Inflammatory macrophage (primary cell): Measurements from ENCODE around the gene EOMES.

Source experiments
- DNase-seq, 2 donors: peaks; one replicate each; pipeline ENCODE4 v3.0.0-alpha.2; 2020 to 2022

Gene EOMES

DNA sequence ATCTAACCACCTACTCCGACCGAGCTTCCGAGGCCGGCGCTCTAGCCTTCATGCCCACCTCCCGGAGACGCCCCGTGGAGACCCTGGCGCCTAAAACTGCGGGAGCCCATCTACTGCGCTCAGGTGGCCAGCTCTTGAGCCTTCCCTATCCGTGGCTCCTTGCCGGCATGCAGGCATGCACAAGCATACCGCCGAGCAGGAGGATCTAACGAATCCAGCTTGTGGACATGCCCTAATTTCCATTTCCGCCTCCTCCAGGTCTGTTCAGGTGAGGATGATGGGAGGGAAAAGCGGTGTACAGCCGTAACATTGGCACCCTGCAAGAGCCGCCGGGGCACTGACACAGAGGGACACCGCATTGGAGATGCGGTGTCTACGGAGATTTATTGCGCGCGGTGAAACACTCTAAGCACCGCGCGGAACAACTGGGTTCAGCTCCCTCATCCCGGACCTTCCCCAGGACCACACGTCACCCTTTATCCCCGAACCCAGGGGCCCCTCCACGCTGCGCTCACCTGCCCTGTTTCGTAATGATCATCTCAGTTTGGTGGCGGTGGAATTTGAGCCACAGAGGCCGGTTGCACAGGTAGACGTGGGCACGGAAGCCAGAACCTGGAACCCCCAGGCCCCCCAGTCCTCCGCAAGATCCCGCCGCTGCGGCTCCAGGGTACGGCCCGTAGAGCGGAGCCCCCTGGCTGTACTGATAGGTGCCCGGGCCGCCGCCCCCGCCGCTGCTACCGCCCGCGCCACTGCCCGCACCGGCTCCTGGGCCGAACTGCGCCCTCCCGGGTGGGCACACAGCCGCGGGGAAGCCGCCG lies 1.0 kb downstream of the EOMES start:
- DNase-seq: no peak

GRCh38 chr3:27719314-27720003 lies 2.7 kb downstream of the EOMES start:
- DNase-seq: no peak

DNA sequence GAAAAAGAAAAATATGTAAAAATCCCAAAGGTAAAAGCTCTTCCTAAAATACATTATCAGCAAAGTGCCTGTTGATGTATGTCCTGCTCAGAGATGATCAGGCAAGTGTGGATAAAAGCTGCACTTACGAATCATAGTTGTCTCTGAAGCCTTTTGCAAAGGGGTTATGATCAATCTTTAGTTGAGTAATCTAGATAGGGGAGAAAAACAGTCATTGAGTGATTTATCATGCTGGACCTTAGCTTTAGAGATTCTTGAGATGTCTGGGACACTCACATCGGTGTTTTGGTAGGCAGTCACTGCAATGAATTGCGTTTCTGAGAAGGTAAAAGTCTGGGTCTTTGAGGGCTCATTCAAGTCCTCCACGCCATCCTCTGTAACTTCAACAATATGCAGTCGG lies 3.7 kb downstream of the EOMES start:
- no peak for DNase-seq

GRCh38 chr3:27717200-27717852 lies 4.8 kb downstream of the EOMES start:
- DNase-seq: no peak

GRCh38 chr3:27716309-27716708 lies 5.8 kb downstream of the EOMES start:
- no peak for DNase-seq

- no peak for DNase-seq
Observed at GRCh38 chr3:27715863-27716262, 6.3 kb downstream of the EOMES start.

GRCh38 chr3:27715454-27715806 lies 6.7 kb downstream of the EOMES start:
- DNase-seq: no peak

DNA sequence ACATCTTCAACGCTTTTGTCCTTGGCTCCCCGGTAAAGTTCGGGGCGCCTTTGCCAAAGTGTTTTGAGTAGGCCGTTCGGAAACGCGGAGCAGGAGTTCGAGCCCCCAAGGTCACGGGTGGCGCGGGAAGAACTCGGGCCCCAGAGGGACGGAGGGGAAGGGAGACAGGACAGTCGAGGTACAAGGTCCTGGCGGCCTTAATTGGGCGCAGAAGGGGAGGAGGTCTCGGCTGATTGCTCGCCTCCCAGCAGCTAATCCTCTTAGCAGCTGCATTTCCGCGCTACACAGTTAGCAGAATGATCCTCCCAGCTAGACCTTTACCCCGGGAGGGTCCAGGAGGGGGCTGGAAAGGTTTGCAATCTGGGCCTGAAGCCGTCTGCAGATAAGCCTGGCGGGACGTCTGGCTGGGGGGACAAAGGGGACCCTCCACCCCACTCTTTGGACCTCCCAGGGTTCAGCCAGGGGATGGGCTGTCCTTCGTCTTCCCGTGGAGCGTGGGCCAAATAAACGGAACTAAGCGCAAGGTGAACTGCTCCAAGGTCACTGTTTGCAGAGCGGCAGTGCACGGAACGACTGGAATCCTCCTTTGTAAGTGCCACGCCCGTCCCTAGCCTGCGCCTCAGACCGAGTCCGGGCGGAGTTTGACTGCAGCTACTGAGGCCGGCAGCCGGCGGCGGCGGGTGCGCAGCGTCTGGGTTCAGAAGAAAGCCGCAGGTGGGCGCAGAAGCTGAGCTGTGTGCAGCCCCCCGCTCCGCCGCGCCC lies 7.2 kb downstream of the EOMES start:
- DNase-seq: peak in 1 of 2 donors; percentile 6

DNA sequence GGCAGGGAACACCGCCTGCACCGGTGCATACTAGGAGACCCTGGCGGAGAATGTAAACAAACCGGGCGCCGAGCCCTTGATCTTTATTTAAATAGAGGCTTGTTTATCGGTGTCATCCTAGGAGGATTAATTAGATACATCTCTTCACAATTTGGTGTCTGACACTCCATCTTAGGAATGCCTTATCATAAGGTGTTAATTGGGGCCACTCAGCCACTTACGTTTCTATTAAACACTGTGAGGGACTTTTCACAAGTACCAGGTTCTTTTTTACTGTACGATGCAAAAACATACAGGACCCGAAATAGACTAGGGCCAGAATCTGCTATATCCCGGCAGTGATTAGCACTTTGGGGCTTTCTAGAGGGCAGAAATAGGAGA lies 8.0 kb downstream of the EOMES start:
- no peak for DNase-seq

GRCh38 chr3:27713435-27714145 lies 8.5 kb downstream of the EOMES start:
- no peak for DNase-seq

DNA sequence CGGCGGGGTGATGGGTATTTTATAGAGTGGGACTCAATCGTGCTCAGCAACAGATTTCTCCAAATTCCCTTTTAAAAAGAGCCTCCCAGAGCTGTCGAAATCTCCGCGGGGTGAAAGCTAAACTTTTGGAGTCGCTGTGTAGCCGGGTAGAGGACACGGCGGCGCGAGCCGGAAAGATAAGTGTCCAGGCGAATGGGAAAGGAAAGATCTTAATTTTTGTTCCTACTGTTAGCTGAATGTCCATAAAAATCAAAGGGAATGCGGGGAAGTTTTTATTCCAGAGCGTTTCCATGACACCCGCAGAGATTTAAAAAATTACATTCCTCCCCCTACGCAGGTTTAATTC lies 9.1 kb downstream of the EOMES start:
- DNase-seq: no peak

DNA sequence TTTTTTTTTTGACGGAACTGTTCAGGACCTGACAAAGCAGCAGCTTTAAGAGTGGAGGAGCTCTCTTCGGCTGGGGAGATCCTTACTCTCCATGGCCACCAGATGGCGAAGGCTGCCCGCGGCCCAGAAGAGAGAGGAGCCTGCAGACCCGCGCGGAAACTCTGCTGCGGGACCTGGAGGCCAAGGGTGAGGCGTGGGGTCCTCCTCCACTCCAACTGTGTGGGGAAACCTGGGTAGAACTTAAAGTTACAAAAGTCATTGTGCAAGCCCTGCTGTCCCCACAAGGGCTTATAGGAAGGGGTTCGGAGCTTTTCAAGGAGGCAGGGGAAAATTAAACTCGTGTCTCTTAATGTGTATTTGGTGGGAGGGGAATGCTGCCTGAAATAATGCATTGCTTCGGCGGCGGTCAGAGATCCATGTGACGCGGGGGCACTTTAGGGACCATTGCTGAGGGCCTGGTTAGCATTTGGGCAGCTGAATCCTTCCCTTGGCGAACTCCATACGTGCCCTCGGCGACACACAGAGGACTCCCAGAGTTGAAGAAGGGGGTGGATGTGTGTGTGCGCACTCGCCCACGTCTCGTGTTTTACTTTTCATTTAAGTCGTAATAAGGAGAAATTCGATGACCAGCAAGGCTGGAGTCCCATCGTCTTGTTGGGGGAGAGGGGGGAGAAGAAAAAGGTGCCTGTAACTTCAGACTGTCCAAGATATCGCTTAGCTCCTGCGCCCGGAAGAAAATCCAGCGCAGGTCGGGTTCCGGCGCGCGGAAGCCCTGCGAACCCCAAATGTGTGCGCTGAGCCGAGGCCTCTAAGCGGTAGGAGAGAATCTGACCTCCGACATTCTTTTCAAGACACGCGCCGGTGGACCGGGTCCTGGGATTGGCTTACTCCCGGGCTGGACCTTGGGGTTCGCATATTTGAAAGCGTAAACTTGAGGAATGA lies 9.7 kb downstream of the EOMES start:
- peak; percentile 72 to 75 for DNase-seq

GRCh38 chr3:27708250-27708649 lies 13.9 kb downstream of the EOMES start:
- DNase-seq: no peak

GRCh38 chr3:27699067-27699466 lies 23.1 kb downstream of the EOMES start:
- peak in 1 of 2 donors; percentile 26 for DNase-seq

GRCh38 chr3:27696906-27697305 lies 25.2 kb downstream of the EOMES start:
- DNase-seq: no peak

DNA sequence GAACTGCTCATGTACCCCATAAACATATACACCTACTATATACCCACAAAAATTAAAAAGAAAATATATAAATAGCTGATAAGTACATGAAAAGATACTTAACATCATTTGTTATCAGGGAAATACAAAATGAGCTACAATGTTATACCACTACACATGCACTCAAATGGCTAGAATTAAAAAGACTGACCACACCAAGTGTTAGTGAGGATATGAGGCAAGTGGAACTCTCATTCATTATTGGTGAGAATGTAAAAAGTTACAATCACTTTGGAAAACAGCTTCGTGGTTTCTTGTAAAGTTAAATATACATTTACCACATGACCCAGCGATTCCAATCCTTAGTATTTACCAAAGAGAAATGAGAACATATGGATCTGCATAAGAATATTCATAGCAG lies 26.5 kb downstream of the EOMES start:
- DNase-seq: no peak

GRCh38 chr3:27688053-27688452 lies 34.1 kb downstream of the EOMES start:
- DNase-seq: peak; percentile 67 to 75

- DNase-seq: no peak
Observed at GRCh38 chr3:27686642-27687041, 35.5 kb downstream of the EOMES start.

DNA sequence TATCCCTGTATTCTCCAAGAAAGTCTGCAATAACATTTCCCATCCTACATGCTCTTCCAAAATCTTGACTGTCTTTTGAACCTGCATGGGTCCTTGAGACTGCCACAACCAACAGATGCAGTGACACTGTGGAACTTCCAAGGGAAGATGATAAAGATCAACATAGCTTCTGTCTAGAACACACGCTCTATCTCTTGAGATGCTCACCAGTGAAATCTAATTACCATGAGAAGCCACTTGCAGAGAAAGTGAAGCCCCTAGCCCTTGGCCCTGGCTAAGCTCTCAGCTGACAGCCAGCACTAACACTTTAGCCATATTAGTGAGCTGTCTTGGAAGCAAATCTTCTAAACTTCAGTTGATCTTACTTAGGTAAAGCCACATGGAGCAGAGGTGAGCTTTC lies 36.6 kb downstream of the EOMES start:
- no peak for DNase-seq

DNA sequence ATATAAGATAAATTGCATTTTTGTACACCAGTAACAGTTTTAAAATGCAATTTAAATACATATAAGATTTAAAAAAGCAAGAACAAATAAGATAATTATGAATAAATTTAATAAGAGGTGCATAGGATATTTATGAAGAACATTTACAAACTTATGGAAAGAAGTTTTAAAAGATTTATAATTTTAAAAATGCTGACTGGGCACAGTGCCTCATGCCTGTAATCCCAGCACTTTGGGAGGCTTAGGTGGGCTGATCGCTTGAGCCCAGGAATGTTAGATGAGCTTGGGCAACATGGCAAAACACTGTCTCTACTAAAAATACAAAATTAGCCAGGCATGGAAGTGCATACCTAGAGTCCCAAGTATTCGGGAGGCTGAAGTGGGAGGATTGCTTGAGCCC lies 37.8 kb downstream of the EOMES start:
- no peak for DNase-seq

GRCh38 chr3:27681249-27681748 lies 40.8 kb downstream of the EOMES start:
- peak; percentile 55 to 82 for DNase-seq
